MCF 10A (cell line): ENCODE measurements around the gene VASP. TPM values are rescaled to one million over a fixed set of nuclear protein-coding genes. Genes with fewer than 3 reads are reported as not detected.

Experiments used
- BruUV-seq: library from RNA; stranded (reverse); fragments of 400-500 nt; replicated peaks from 2 replicates; lab custom pipeline; 2021; lab: Mats Ljungman, UMichigan
- CTCF ChIA-PET: fragments of 300-600 bp; sonication (Branson Sonifier 250); formaldehyde crosslinking; extraction: SDS; loops from one replicate; lab custom pipeline; 2021; ENCODE audit warnings: antibody characterized with exemption, inconsistent platforms; lab: Yijun Ruan, JAX
- POLR2A ChIA-PET: fragments of 300-600, 350-650 bp; sonication (Branson Sonifier 250); formaldehyde crosslinking; extraction: SDS; loops from one replicate; lab custom pipeline; 2020; ENCODE audit warnings: antibody characterized with exemption, inconsistent platforms; lab: Yijun Ruan, JAX
- DNase-seq: peaks from one replicate; pipeline ENCODE4 v3.0.0-alpha.2; 2018; ENCODE audit not compliant: unreplicated experiment
- H3K27ac Mint-ChIP-seq: one replicate; pipeline ENCODE4 v1.8.0; 2022; ENCODE audit warnings: mild to moderate bottlenecking, low read depth, mixed read lengths; ENCODE audit not compliant: unreplicated experiment
- H3K27me3 Mint-ChIP-seq: one replicate; pipeline ENCODE4 v1.8.0; 2022; ENCODE audit warnings: mixed read lengths; ENCODE audit not compliant: insufficient read depth, unreplicated experiment
- H3K36me3 Mint-ChIP-seq: one replicate; pipeline ENCODE4 v1.8.0; 2022; ENCODE audit warnings: mild to moderate bottlenecking, moderate library complexity, mixed read lengths; ENCODE audit not compliant: insufficient read depth, unreplicated experiment
- H3K4me1 Mint-ChIP-seq: one replicate; pipeline ENCODE4 v1.8.0; 2022; ENCODE audit warnings: mixed read lengths; ENCODE audit not compliant: insufficient read depth, unreplicated experiment
- H3K4me3 Mint-ChIP-seq: one replicate; pipeline ENCODE4 v1.8.0; 2022; ENCODE audit warnings: mild to moderate bottlenecking, moderate library complexity, mixed read lengths; ENCODE audit not compliant: unreplicated experiment
- H3K9me3 Mint-ChIP-seq: one replicate; pipeline ENCODE4 v1.8.0; 2022; ENCODE audit warnings: mixed read lengths; ENCODE audit not compliant: unreplicated experiment
- CTCF ChIP-seq: fragments of 200-600 bp; IDR thresholded peaks from one replicate; pipeline ENCODE4 v1.8.0; 2022; ENCODE audit warnings: antibody characterized with exemption, mild to moderate bottlenecking; ENCODE audit not compliant: unreplicated experiment
- intact Hi-C: fragments of 100-400 bp; cut with micrococcal nuclease; formaldehyde crosslinking; loops from 2 replicates; pipeline ENCODE4 v1.14.1; 2022
- total RNA-seq: library from RNA; stranded (reverse); gene quantifications from 2 replicates; pipeline ENCODE4 v1.2.3, GENCODE V29; 2022

VASP gene
- total RNA-seq, 1 experiment from 2014 or later: 178 TPM

GRCh38 chr19:45467115-45467455 lies 40.2 kb upstream of the VASP start:
- ChIA-PET CTCF (interaction anchor here (1.2 to 4.9 kb wide), 8 partner anchors 8 to 174 kb away, joined by 4 to 36 read pairs (median 11); partner anchors contain the start of gene PPP1R13L), POLR2A (interaction anchor here (0.6 to 6.5 kb wide), 14 partner anchors 9 to 303 kb away, joined by 3 to 148 read pairs (median 4); partner anchors contain the start of genes BLOC1S3, EML2, PPP1R13L and TRAPPC6A)
- H3K4me3 Mint-ChIP-seq: peak overlapping the region; percentile 82
- no TSS peak for BruUV-seq
- peak overlapping the region; percentile 97 for H3K27ac Mint-ChIP-seq
- H3K27me3 Mint-ChIP-seq: no peaks in the 10 kb centered on the region
- intact Hi-C loops: loop anchor here (1.0 kb wide), 1 partner anchor 24 kb away; no protein-coding TSS in a partner anchor
- no peak for TF ChIP-seq CTCF
- H3K9me3 Mint-ChIP-seq: no peaks in the 10 kb centered on the region
- H3K4me1 Mint-ChIP-seq: no peaks in the 10 kb centered on the region
- H3K36me3 Mint-ChIP-seq: peaks cover 49% of the 10 kb centered on the region
- DNase-seq: peak; percentile 18

GRCh38 chr19:45467456-45468158 lies 39.7 kb upstream of the VASP start, which contains the start of gene FOSB:
TSS of gene FOSB (plus strand) at chr19:45467996. CDS start at chr19:45468587, 591 bp downstream.
- POLR2A ChIA-PET: interaction anchor here (0.6 to 6.5 kb wide), 18 partner anchors 9 to 1762 kb away, joined by 3 to 148 read pairs (median 4); partner anchors contain the start of genes BLOC1S3, EML2, PPP1R13L and TRAPPC6A
- Mint-ChIP-seq H3K4me3 (peak within 1 kb of the TSS; percentile 82), H3K27ac (peak within 1 kb of the TSS; percentile 97), H3K4me1 (no peaks in the 10 kb centered on the region), H3K36me3 (peaks cover 54% of the 10 kb centered on the region), H3K27me3 (no peaks in the 10 kb centered on the region), H3K9me3 (no peaks in the 10 kb centered on the region)
- TF ChIP-seq CTCF: no peak
- intact Hi-C loops: loop anchor here (1.0 to 2.0 kb wide), 2 partner anchors 17 to 24 kb away; no protein-coding TSS in a partner anchor
- CTCF ChIA-PET: interaction anchor here (1.0 to 4.9 kb wide), 11 partner anchors 9 to 173 kb away, joined by 4 to 36 read pairs (median 6); partner anchors contain the start of gene PPP1R13L
- DNase-seq: peak; percentile 97
- BruUV-seq: no TSS peak

- BruUV-seq: TSS peak; percentile 71
- no peaks in the 10 kb centered on the region for H3K9me3 Mint-ChIP-seq
- H3K4me1 Mint-ChIP-seq: no peaks in the 10 kb centered on the region
- TF ChIP-seq CTCF: no peak
- peak; percentile 47 for DNase-seq
- H3K27ac Mint-ChIP-seq: peak overlapping the region; percentile 97
- H3K27me3 Mint-ChIP-seq: no peaks in the 10 kb centered on the region
- intact Hi-C loops: loop anchor here (2.0 kb wide), 1 partner anchor 17 kb away; no protein-coding TSS in a partner anchor
- CTCF ChIA-PET: interaction anchor here (1.0 to 4.9 kb wide), 10 partner anchors 10 to 173 kb away, joined by 3 to 36 read pairs (median 8); partner anchors contain the start of gene PPP1R13L
- POLR2A ChIA-PET: interaction anchor here (0.7 to 6.5 kb wide), 18 partner anchors 10 to 1761 kb away, joined by 3 to 148 read pairs (median 5); partner anchors contain the start of genes EML2 and PPP1R13L
- peak overlapping the region; percentile 82 for H3K4me3 Mint-ChIP-seq
- peaks cover 59% of the 10 kb centered on the region for H3K36me3 Mint-ChIP-seq
Measured at GRCh38 chr19:45468159-45468651, 39.1 kb upstream of the VASP start.

GRCh38 chr19:45468803-45469131 lies 38.5 kb upstream of the VASP start:
- intact Hi-C loops: loop anchor here (1.0 to 2.0 kb wide), 2 partner anchors 10 to 18 kb away; no protein-coding TSS in a partner anchor
- Mint-ChIP-seq H3K27me3 (no peaks in the 10 kb centered on the region), H3K36me3 (peaks cover 64% of the 10 kb centered on the region), H3K4me1 (no peaks in the 10 kb centered on the region), H3K27ac (peak overlapping the region; percentile 97), H3K4me3 (peak overlapping the region; percentile 82), H3K9me3 (no peaks in the 10 kb centered on the region)
- CTCF ChIA-PET: interaction anchor here (0.6 to 4.9 kb wide), 11 partner anchors 9 to 118 kb away, joined by 3 to 36 read pairs (median 5); partner anchors contain the start of gene PPP1R13L
- POLR2A ChIA-PET: interaction anchor here (0.6 to 6.5 kb wide), 22 partner anchors 9 to 578 kb away, joined by 3 to 148 read pairs (median 7); partner anchors contain the start of genes ERCC1, PPP1R13L, QPCTL and SIX5
- no peak for TF ChIP-seq CTCF
- TSS peak; percentile 93 for BruUV-seq
- no peak for DNase-seq
